ENCODE results near the gene CACNB1.

Gene CACNB1

DNA sequence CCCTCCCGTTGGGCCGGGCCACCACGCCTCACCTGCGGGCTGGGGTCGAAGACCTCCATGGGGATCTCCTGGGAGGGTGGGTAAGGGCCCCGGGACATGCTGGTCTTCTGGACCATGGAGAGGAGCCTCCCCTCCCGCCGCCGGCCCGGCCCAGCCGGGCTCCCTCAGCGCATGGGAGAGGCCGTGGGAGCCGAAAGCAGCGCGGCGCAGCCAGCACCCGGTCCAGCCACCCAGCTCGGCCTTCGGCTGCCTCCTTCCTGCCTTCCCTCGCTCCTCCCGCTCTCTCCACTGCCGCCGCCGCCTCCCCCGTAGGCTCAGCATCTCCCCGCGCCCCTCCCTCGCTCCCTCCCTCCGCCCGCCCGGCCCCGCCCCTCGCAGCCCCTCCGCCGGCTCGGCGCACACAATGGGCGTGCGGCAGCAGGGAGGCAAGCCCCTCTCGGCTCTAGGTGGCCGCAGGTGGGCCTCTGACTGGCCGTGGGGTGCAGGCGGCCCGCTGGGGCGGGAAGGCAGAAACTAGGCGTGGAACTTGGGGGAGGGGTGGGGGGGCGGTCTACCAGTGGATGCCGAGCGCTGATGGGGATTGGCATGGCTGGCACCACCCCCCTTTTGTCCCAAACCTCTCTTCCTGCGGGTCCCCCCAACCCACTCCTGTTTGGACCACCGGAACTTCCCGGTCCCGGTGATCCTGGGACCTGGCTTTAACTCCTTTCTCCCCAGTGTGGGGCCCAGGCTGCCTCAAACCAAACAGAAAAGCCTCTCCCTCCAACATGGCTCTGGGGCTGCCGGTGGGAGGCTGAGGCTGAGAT lies at the start of gene CACNB1:
CACNB1 (minus strand) TSS at position 290 of the 806 bp plus-strand sequence; CDS start at position 116, 174 bp downstream.
- H3K9me3 ChIP-seq (ENCODE audit: control insufficient read depth, low read length) = no peaks in the 10 kb centered on the region
- H3K4me3 ChIP-seq (ENCODE audit: low read length) = peak within 1 kb of the TSS; percentile 56
- H3K27me3 ChIP-seq (ENCODE audit: control insufficient read depth, insufficient read depth, low read length) = no peaks in the 10 kb centered on the region
- peaks cover 6% of the 10 kb centered on the region for H3K36me3 ChIP-seq (ENCODE audit: control insufficient read depth, insufficient read depth, low read length)
- H3K4me1 ChIP-seq (ENCODE audit: control insufficient read depth, insufficient read depth, low read length) = peaks cover 22% of the 10 kb centered on the region
- peak within 1 kb of the TSS; percentile 63 for H3K9ac ChIP-seq (ENCODE audit: low read length)

GRCh38 chr17:39246274-39246673 lies 48.8 kb upstream of the CACNB1 start:
- H3K27me3 ChIP-seq (ENCODE audit: control insufficient read depth, insufficient read depth, low read length) = peaks cover 8% of the 10 kb centered on the region
- no peaks in the 10 kb centered on the region for H3K36me3 ChIP-seq (ENCODE audit: control insufficient read depth, insufficient read depth, low read length)
- H3K9ac ChIP-seq (ENCODE audit: low read length) = no peak overlapping the region
- peaks cover 8% of the 10 kb centered on the region for H3K4me1 ChIP-seq (ENCODE audit: control insufficient read depth, insufficient read depth, low read length)
- no peaks in the 10 kb centered on the region for H3K9me3 ChIP-seq (ENCODE audit: control insufficient read depth, low read length)
- no peak overlapping the region for H3K4me3 ChIP-seq (ENCODE audit: low read length)

DNA sequence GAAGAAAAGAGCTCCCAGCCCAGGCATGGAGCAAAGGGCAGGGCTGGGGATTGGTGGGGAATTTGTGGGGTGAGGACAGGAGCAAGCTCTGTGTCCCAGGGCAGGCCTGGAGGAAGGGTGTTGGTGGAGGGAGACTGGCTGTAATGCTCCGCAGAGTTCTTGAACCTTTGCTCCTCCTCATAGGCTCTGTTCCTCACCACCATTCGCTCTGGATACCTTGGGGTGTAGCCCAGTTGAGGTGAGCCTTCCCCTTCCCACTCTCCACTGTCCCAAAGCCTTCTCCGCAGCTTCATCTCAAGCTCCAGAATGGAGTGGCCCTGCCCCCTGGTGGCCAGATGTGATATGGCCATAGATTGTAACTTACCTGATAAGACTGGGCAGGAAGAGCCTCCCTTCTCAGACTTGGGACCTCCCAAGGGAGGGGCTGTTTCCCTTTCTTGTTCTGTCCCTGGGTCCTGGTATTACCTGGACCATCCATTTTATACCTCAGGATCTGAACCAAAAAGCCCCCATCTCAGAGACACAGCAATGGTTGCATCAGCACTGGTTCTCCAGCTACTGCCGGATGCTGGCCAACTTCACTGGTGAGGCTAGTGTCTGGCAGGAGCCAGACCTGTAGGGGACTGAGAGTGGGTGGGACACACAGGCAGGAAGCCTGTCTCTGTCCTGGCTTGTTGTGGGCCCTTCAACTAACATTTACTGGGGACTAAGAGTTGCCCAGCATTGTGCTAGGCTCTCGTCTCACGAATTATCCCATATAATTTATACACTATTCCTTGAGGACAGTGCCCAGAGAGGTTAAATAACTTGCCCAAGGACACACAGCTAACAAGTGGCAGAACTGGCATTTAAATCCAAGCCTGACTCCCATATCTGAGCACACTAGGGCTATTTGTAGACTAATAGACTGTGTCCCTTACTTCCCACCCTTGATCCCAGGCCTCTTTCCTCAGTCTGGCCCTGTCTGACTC lies 47.4 kb upstream of the CACNB1 start:
- H3K4me3 ChIP-seq (ENCODE audit: low read length) = no peak overlapping the region
- peaks cover 8% of the 10 kb centered on the region for H3K27me3 ChIP-seq (ENCODE audit: control insufficient read depth, insufficient read depth, low read length)
- H3K9me3 ChIP-seq (ENCODE audit: control insufficient read depth, low read length) = no peaks in the 10 kb centered on the region
- peaks cover 9% of the 10 kb centered on the region for H3K4me1 ChIP-seq (ENCODE audit: control insufficient read depth, insufficient read depth, low read length)
- H3K9ac ChIP-seq (ENCODE audit: low read length) = no peak overlapping the region
- H3K36me3 ChIP-seq (ENCODE audit: control insufficient read depth, insufficient read depth, low read length) = no peaks in the 10 kb centered on the region

- H3K4me3 ChIP-seq (ENCODE audit: low read length) = no peak overlapping the region
- H3K9ac ChIP-seq (ENCODE audit: low read length) = no peak overlapping the region
- no peaks in the 10 kb centered on the region for H3K9me3 ChIP-seq (ENCODE audit: control insufficient read depth, low read length)
- H3K27me3 ChIP-seq (ENCODE audit: control insufficient read depth, insufficient read depth, low read length) = peaks cover 8% of the 10 kb centered on the region
- H3K36me3 ChIP-seq (ENCODE audit: control insufficient read depth, insufficient read depth, low read length) = no peaks in the 10 kb centered on the region
- peaks cover 15% of the 10 kb centered on the region for H3K4me1 ChIP-seq (ENCODE audit: control insufficient read depth, insufficient read depth, low read length)
These were observed 46.6 kb upstream of the CACNB1 start for GRCh38 chr17:39244016-39244599.

DNA sequence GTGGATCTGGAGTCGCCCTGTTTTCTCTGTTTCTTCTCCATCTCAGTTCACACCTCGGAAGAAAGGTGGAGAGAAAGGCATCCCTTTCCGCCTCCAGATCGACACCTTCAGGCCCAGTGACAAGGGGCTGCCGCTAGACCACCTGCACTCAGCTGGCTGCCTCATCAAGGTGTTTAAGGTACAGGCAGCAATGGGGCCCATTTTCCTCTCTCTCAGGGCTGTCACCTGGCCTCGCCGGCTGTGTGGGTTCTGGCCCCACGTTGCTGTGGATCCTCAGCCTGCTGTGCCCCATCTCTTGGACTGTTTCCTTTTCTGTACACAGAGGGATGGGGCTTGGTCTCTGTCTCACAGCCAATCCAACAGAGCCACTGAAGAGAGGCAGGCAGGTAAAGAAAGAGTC lies 45.7 kb upstream of the CACNB1 start:
- Histone ChIP-seq H3K4me1 (ENCODE audit: control insufficient read depth, insufficient read depth, low read length) (peaks cover 23% of the 10 kb centered on the region), H3K4me3 (ENCODE audit: low read length) (no peak overlapping the region), H3K27me3 (ENCODE audit: control insufficient read depth, insufficient read depth, low read length) (peaks cover 10% of the 10 kb centered on the region), H3K9me3 (ENCODE audit: control insufficient read depth, low read length) (no peaks in the 10 kb centered on the region), H3K36me3 (ENCODE audit: control insufficient read depth, insufficient read depth, low read length) (no peaks in the 10 kb centered on the region), H3K9ac (ENCODE audit: low read length) (no peak overlapping the region)

DNA sequence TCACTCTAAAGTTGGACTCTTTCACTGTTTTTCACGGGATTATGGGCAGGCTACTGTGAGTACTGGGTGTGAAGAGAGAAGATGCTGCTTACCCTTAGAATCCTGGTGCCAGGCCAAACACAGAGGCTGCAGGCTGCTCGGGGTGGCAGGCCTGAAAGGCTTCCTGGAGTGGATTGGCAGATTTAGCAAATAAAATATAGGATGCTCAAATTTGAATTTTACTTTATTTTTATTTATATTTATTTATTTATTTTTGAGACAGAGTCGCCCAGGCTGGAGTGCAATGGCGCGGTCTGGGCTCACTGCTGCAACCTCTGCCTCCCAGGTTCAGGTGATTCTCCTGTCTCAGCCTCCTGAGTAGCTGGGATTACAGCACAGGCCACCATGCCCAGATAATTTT lies 43.2 kb upstream of the CACNB1 start:
- Histone ChIP-seq H3K27me3 (ENCODE audit: control insufficient read depth, insufficient read depth, low read length) (peaks cover 17% of the 10 kb centered on the region), H3K4me3 (ENCODE audit: low read length) (no peak overlapping the region), H3K9ac (ENCODE audit: low read length) (no peak overlapping the region), H3K9me3 (ENCODE audit: control insufficient read depth, low read length) (no peaks in the 10 kb centered on the region), H3K4me1 (ENCODE audit: control insufficient read depth, insufficient read depth, low read length) (peaks cover 32% of the 10 kb centered on the region), H3K36me3 (ENCODE audit: control insufficient read depth, insufficient read depth, low read length) (no peaks in the 10 kb centered on the region)

- peaks cover 28% of the 10 kb centered on the region for H3K4me1 ChIP-seq (ENCODE audit: control insufficient read depth, insufficient read depth, low read length)
- H3K4me3 ChIP-seq (ENCODE audit: low read length) = no peak overlapping the region
- no peak overlapping the region for H3K9ac ChIP-seq (ENCODE audit: low read length)
- no peaks in the 10 kb centered on the region for H3K36me3 ChIP-seq (ENCODE audit: control insufficient read depth, insufficient read depth, low read length)
- H3K9me3 ChIP-seq (ENCODE audit: control insufficient read depth, low read length) = no peaks in the 10 kb centered on the region
- peaks cover 17% of the 10 kb centered on the region for H3K27me3 ChIP-seq (ENCODE audit: control insufficient read depth, insufficient read depth, low read length)
These were observed 42.3 kb upstream of the CACNB1 start for GRCh38 chr17:39239640-39240314.

DNA sequence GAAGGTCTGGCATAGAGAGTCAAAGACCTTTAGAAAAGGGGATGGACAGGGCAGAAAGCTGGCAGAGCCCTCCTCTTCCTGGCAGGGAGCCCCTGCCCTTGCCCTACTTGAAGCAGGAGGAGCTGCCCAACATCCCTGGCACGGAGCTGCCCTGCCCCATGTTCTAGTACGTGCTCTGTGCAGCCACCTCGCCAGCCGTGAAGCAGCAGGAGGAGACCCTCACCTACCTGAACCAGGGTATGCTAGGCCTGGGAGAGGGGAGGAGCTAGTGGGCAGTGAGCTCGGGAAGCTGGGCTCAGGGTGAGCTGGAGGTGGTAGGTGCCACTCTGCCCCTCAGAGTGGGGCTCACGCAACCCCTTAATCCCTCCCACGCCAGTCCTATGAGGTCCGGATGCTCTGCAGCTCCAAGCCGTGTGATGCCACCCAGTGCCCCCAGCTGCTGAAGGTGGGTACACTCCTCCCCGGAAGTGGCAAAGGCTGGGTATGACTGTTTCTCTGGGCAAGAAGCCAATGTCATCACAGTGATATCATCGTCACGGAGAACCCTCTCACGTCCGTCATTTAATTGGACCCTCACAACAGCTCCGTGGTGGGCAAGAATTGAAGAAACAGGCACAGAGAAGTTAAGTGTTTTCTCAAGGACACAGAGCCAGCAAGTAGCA lies 41.0 kb upstream of the CACNB1 start:
- H3K4me1 ChIP-seq (ENCODE audit: control insufficient read depth, insufficient read depth, low read length) = peaks cover 24% of the 10 kb centered on the region
- H3K9me3 ChIP-seq (ENCODE audit: control insufficient read depth, low read length) = no peaks in the 10 kb centered on the region
- H3K9ac ChIP-seq (ENCODE audit: low read length) = no peak overlapping the region
- peaks cover 9% of the 10 kb centered on the region for H3K27me3 ChIP-seq (ENCODE audit: control insufficient read depth, insufficient read depth, low read length)
- H3K36me3 ChIP-seq (ENCODE audit: control insufficient read depth, insufficient read depth, low read length) = no peaks in the 10 kb centered on the region
- H3K4me3 ChIP-seq (ENCODE audit: low read length) = no peak overlapping the region

DNA sequence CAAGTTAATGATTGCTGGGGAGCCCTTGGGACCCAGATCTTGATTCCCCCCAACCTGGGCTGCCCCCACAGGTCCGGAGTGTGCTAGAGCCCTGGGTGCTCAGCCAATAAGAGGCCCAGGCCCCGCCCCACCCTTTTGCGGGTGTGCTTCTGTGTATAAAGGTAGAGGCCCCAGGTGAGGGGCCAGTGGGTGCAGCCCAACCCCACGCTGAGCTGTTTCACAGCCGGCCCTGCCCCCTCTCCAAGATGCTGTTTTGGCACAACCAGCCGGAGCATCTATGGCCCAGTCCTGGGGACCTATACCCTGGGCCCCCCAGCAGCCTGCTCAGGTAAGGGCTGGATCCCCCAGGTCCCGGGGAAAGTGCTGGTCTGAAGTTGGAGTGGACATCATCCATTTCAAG lies 40.1 kb upstream of the CACNB1 start:
- Histone ChIP-seq H3K4me3 (ENCODE audit: low read length) (no peak overlapping the region), H3K4me1 (ENCODE audit: control insufficient read depth, insufficient read depth, low read length) (peaks cover 24% of the 10 kb centered on the region), H3K27me3 (ENCODE audit: control insufficient read depth, insufficient read depth, low read length) (peaks cover 9% of the 10 kb centered on the region), H3K9ac (ENCODE audit: low read length) (no peak overlapping the region), H3K36me3 (ENCODE audit: control insufficient read depth, insufficient read depth, low read length) (no peaks in the 10 kb centered on the region), H3K9me3 (ENCODE audit: control insufficient read depth, low read length) (no peaks in the 10 kb centered on the region)

GRCh38 chr17:39236981-39237441 lies 39.5 kb upstream of the CACNB1 start:
- Histone ChIP-seq H3K27me3 (ENCODE audit: control insufficient read depth, insufficient read depth, low read length) (peaks cover 14% of the 10 kb centered on the region), H3K9me3 (ENCODE audit: control insufficient read depth, low read length) (no peaks in the 10 kb centered on the region), H3K4me3 (ENCODE audit: low read length) (no peak overlapping the region), H3K4me1 (ENCODE audit: control insufficient read depth, insufficient read depth, low read length) (peaks cover 26% of the 10 kb centered on the region), H3K36me3 (ENCODE audit: control insufficient read depth, insufficient read depth, low read length) (no peaks in the 10 kb centered on the region), H3K9ac (ENCODE audit: low read length) (no peak overlapping the region)

GRCh38 chr17:39236450-39236927 lies 39.0 kb upstream of the CACNB1 start:
- H3K9ac ChIP-seq (ENCODE audit: low read length) = no peak overlapping the region
- H3K27me3 ChIP-seq (ENCODE audit: control insufficient read depth, insufficient read depth, low read length) = peaks cover 19% of the 10 kb centered on the region
- H3K36me3 ChIP-seq (ENCODE audit: control insufficient read depth, insufficient read depth, low read length) = no peaks in the 10 kb centered on the region
- H3K4me3 ChIP-seq (ENCODE audit: low read length) = no peak overlapping the region
- H3K9me3 ChIP-seq (ENCODE audit: control insufficient read depth, low read length) = no peaks in the 10 kb centered on the region
- peaks cover 30% of the 10 kb centered on the region for H3K4me1 ChIP-seq (ENCODE audit: control insufficient read depth, insufficient read depth, low read length)

Measured in mucosa of stomach (tissue), 1 donor.